HCT116 (cell line): ENCODE results near the gene CCDC24. TPM values are rescaled to one million over a fixed set of nuclear protein-coding genes. Genes with fewer than 3 reads are reported as not detected.
A peak's percentile ranks its signal among the peaks of the same experiment; 100 is the strongest.

ENCODE experiments used
- ATAC-seq: fragments of 200-7000 bp; cut with Tn5 transposase; 2 replicates; pipeline ENCODE4 v1.9.1; 2020; ENCODE audit warnings: mild to moderate bottlenecking, moderate library complexity
- BruUV-seq: library from RNA; stranded (reverse); fragments of 400-500 nt; replicated peaks from 2 replicates; lab custom pipeline; 2021; lab: Mats Ljungman, UMichigan
- CTCF ChIA-PET: fragments of 300-600 bp; sonication (Branson Sonifier 250); formaldehyde crosslinking; loops from one replicate; lab custom pipeline; 2021; ENCODE audit warnings: antibody characterized with exemption; lab: Charles Lee
- POLR2A ChIA-PET: fragments of 300-600, 350-600 bp; sonication (Branson Sonifier 250); formaldehyde crosslinking; loops from one replicate; lab custom pipeline; 2021; ENCODE audit warnings: antibody characterized with exemption; lab: Charles Lee
- RAD21 ChIA-PET, 2 experiments: fragments of 300-600 bp; sonication (Branson Sonifier 250); formaldehyde crosslinking; loops; one replicate each; lab custom pipeline; 2023; ENCODE audit warnings: low total read pairs in 2 of 2; ENCODE audit not compliant: uncharacterized antibody in 2 of 2, unreplicated experiment in 2 of 2, low non-redundant PET in 1 of 2; lab: Charles Lee
- DNase-seq: peaks from one replicate; pipeline ENCODE4 v3.0.0-alpha.2; 2010; ENCODE audit warnings: low read depth, low spot score
- H2AFZ ChIP-seq: fragments of 200-600 bp; shearing (Covaris generic), sonication (generic); 2 replicates; pipeline ENCODE4 v1.6.1; 2017; ENCODE audit warnings: low read depth, mixed run types, mixed read lengths, antibody characterized with exemption, low read length; ENCODE audit not compliant: poor library complexity, severe bottlenecking
- H3K27ac ChIP-seq: 2 replicates; pipeline ENCODE4 v1.5.1; 2012; ENCODE audit warnings: low read depth, low read length
- H3K27me3 ChIP-seq: fragments of 200-600 bp; sonication (generic); 2 replicates; pipeline ENCODE4 v1.6.1; 2016; ENCODE audit warnings: mixed run types, low read length, mixed read lengths; ENCODE audit not compliant: insufficient read depth
- H3K36me3 ChIP-seq, 2 experiments: fragments of 200-500 bp in 1 of 2; fragments of 200-600 bp in 1 of 2; sonication (Bioruptor generic) in 1 of 2; sonication (generic) in 1 of 2; 2 replicates each; pipeline versions ENCODE4 v1.5.1 to v1.6.1; 2014 to 2016; ENCODE audit warnings: low read length in 2 of 2, inconsistent platforms in 1 of 2, mixed read lengths in 1 of 2, mixed run types in 1 of 2; ENCODE audit not compliant: insufficient read depth in 2 of 2, control insufficient read depth in 1 of 2
- H3K4me1 ChIP-seq, 2 experiments: fragments of 200-600 bp in 1 of 2; sonication (generic) in 1 of 2; 2 replicates each; pipeline versions ENCODE4 v1.5.1 to v1.6.1; 2012 to 2017; ENCODE audit warnings: low read length in 2 of 2, inconsistent platforms in 1 of 2, mild to moderate bottlenecking in 1 of 2, mixed read lengths in 1 of 2, mixed run types in 1 of 2, moderate library complexity in 1 of 2; ENCODE audit not compliant: insufficient read depth in 2 of 2, control insufficient read depth in 1 of 2
- H3K4me2 ChIP-seq: fragments of 200-600 bp; sonication (generic); 2 replicates; pipeline ENCODE4 v1.6.1; 2017; ENCODE audit warnings: mixed run types, low read length, mixed read lengths
- H3K4me3 ChIP-seq, 2 experiments: fragments of 200-600 bp in 1 of 2; sonication (generic) in 1 of 2; replicated peaks in 1 of 2; 2 replicates each; pipeline ENCODE4 v1.5.1; 2011 to 2016; ENCODE audit warnings: low read length in 2 of 2, control low read depth in 1 of 2, low read depth in 1 of 2, mild to moderate bottlenecking in 1 of 2, mixed read lengths in 1 of 2, mixed run types in 1 of 2
- H3K79me2 ChIP-seq: fragments of 200-600 bp; sonication (generic); 2 replicates; pipeline ENCODE4 v1.6.1; 2017; ENCODE audit warnings: mild to moderate bottlenecking, mixed run types, low read length, moderate library complexity, mixed read lengths; ENCODE audit not compliant: insufficient read depth
- H3K9ac ChIP-seq: fragments of 200-600 bp; sonication (generic); 2 replicates; pipeline ENCODE4 v1.6.1; 2016; ENCODE audit warnings: low read length, mixed read lengths
- H3K9me2 ChIP-seq: fragments of 200-600 bp; sonication (generic), shearing (Covaris generic); 2 replicates; pipeline ENCODE4 v1.6.1; 2017; ENCODE audit warnings: mixed run types, mild to moderate bottlenecking, moderate library complexity; ENCODE audit not compliant: insufficient read depth
- H3K9me3 ChIP-seq, 2 experiments: fragments of 200-500 bp in 1 of 2; fragments of 200-600 bp in 1 of 2; sonication (Bioruptor generic) in 1 of 2; sonication (generic) in 1 of 2; 2 replicates each; pipeline ENCODE4 v1.6.1; 2014 to 2017; ENCODE audit warnings: low read length in 2 of 2, mixed read lengths in 2 of 2, inconsistent platforms in 1 of 2, low read depth in 1 of 2, mild to moderate bottlenecking in 1 of 2, mixed run types in 1 of 2, moderate library complexity in 1 of 2; ENCODE audit not compliant: control insufficient read depth in 1 of 2, insufficient read depth in 1 of 2
- H4K20me1 ChIP-seq: fragments of 200-600 bp; sonication (generic), shearing (Covaris generic); 2 replicates; pipeline ENCODE4 v1.6.1; 2017; ENCODE audit warnings: mixed run types, mild to moderate bottlenecking, moderate library complexity; ENCODE audit not compliant: insufficient read depth
- ATF3 ChIP-seq: IDR thresholded peaks from 2 replicates; pipeline ENCODE4 v1.6.1; 2012
- CEBPB ChIP-seq: IDR thresholded peaks from 2 replicates; pipeline ENCODE4 v1.6.1; 2012; ENCODE audit warnings: low read depth
- CTCF ChIP-seq, 3 experiments: fragments of 200-600 bp in 1 of 3; sonication (generic) in 1 of 3; IDR thresholded peaks in 2 of 3; conservative IDR thresholded peaks in 1 of 3; 2 replicates each; pipeline ENCODE4 v1.5.1; 2012 to 2017; ENCODE audit warnings: low read depth in 2 of 3, low read length in 2 of 3, antibody characterized with exemption in 1 of 3, borderline replicate concordance in 1 of 3, control low read depth in 1 of 3, mild to moderate bottlenecking in 1 of 3, mixed read lengths in 1 of 3, mixed run types in 1 of 3, moderate library complexity in 1 of 3; ENCODE audit not compliant: insufficient read depth in 1 of 3
- EGR1 ChIP-seq: IDR thresholded peaks from 2 replicates; pipeline ENCODE4 v1.6.1; 2012; ENCODE audit warnings: low read depth
- ELF1 ChIP-seq: IDR thresholded peaks from 2 replicates; pipeline ENCODE4 v1.6.1; 2012; ENCODE audit warnings: low read depth, borderline replicate concordance
- EZH2 ChIP-seq: fragments of 200-600 bp; sonication (generic); IDR thresholded peaks from 2 replicates; pipeline ENCODE4 v1.6.1; 2017; ENCODE audit warnings: antibody characterized with exemption, mixed run types
- EZH2phosphoT487 ChIP-seq: fragments of 200-600 bp; IDR thresholded peaks from 2 replicates; pipeline ENCODE4 v1.6.1; 2018; ENCODE audit warnings: antibody characterized with exemption, borderline replicate concordance
- FOSL1 ChIP-seq: IDR thresholded peaks from 2 replicates; pipeline ENCODE4 v1.6.1; 2012; ENCODE audit warnings: low read depth
- JUND ChIP-seq: IDR thresholded peaks from 2 replicates; pipeline ENCODE4 v1.6.1; 2012
- POLR2AphosphoS5 ChIP-seq: IDR thresholded peaks from 2 replicates; pipeline ENCODE4 v1.6.1; 2011; ENCODE audit warnings: mild to moderate bottlenecking, low read depth, low read length, moderate library complexity
- RAD21 ChIP-seq: IDR thresholded peaks from 2 replicates; pipeline ENCODE4 v1.6.1; 2012; ENCODE audit warnings: low read depth, mild to moderate bottlenecking
- SIN3A ChIP-seq: IDR thresholded peaks from 2 replicates; pipeline ENCODE4 v1.6.1; 2012; ENCODE audit warnings: low read depth
- SP1 ChIP-seq: IDR thresholded peaks from 2 replicates; pipeline ENCODE4 v1.6.1; 2012; ENCODE audit warnings: low read depth
- SRF ChIP-seq: IDR thresholded peaks from 2 replicates; pipeline ENCODE4 v1.6.1; 2012; ENCODE audit warnings: low read depth
- TCF7L2 ChIP-seq: IDR thresholded peaks from 2 replicates; pipeline ENCODE4 v1.7.0; 2011; ENCODE audit warnings: borderline replicate concordance, inconsistent platforms; ENCODE audit not compliant: insufficient read depth, insufficient read length; ENCODE audit errors: extremely low read depth
- YY1 ChIP-seq: IDR thresholded peaks from 2 replicates; pipeline ENCODE4 v1.6.1; 2011; ENCODE audit warnings: low read length, low read depth, moderate library complexity, mild to moderate bottlenecking; ENCODE audit not compliant: insufficient replicate concordance; ENCODE audit errors: extremely low read depth
- ZNF274 ChIP-seq: fragments of 200-500 bp; sonication (Bioruptor generic); IDR thresholded peaks from 2 replicates; pipeline ENCODE4 v1.6.1; 2014; ENCODE audit warnings: mild to moderate bottlenecking, low read depth, low read length, inconsistent platforms
- intact Hi-C: fragments of 100-400 bp; cut with micrococcal nuclease; formaldehyde crosslinking; loops from 2 replicates; pipeline ENCODE4 v1.10.0; 2022
- total RNA-seq: library from RNA; stranded (reverse); gene quantifications from one replicate; pipeline ENCODE4 v1.2.1, GENCODE V29; 2021; ENCODE audit not compliant: unreplicated experiment
- TF ChIP-seq, protein P1 (sequence below): IDR thresholded peaks from 2 replicates; pipeline ENCODE4 v1.6.1; 2012
- TF ChIP-seq, protein P2 (sequence below): IDR thresholded peaks from 2 replicates; pipeline ENCODE4 v1.6.1; 2012; ENCODE audit warnings: low read depth
- TF ChIP-seq, protein P3 (sequence below): IDR thresholded peaks from 2 replicates; pipeline ENCODE4 v1.6.1; 2011; ENCODE audit warnings: mild to moderate bottlenecking, low read length, moderate library complexity; ENCODE audit not compliant: insufficient replicate concordance; ENCODE audit errors: extremely low read depth

CCDC24 gene
- total RNA-seq, 1 experiment from 2014 or later: 23.3 TPM

- intact Hi-C loops: no loop called here
- POLR2A ChIA-PET: no interaction called here
- peak overlapping the region; percentile 93 for H3K4me2 ChIP-seq
- no peak overlapping the region; the same call in 1 of the 2 replicates for H3K9ac ChIP-seq
- no peaks in the 10 kb centered on the region for H3K9me3 ChIP-seq
- peak overlapping the region; percentile 94 to 99; a peak in 3 of 4 replicates for H3K4me3 ChIP-seq
- H3K27ac ChIP-seq: no peak overlapping the region
- no peaks in the 10 kb centered on the region for H4K20me1 ChIP-seq
- no TSS peak for BruUV-seq
- no peak for ATAC-seq
- DNase-seq: no peak
- RAD21 ChIA-PET: no interaction called here
- peaks cover 9 to 33% of the 10 kb centered on the region in 2 experiments; a peak in 3 of 4 replicates for H3K36me3 ChIP-seq
- H3K9me2 ChIP-seq: no peaks in the 10 kb centered on the region
- H2AFZ ChIP-seq: no peak overlapping the region
- H3K4me1 ChIP-seq: peaks cover 17 to 41% of the 10 kb centered on the region in 2 experiments
- H3K27me3 ChIP-seq: no peaks in the 10 kb centered on the region
- TF ChIP-seq SRF: no peak
- TF ChIP-seq JUND: no peak
- TF ChIP-seq CTCF (IDR thresholded peaks at IDR 0.05 in 2 of 3, conservative IDR thresholded peaks at IDR 0.05 in 1 of 3; ENCODE audit: borderline replicate concordance in 1 of 3, insufficient read depth in 1 of 3, low read depth in 2 of 3, low read length in 2 of 3): no peak
- no peak for TF ChIP-seq POLR2AphosphoS5
- no peak for TF ChIP-seq ZNF274
- TF ChIP-seq FOSL1: no peak
- TF ChIP-seq, protein P1, sequence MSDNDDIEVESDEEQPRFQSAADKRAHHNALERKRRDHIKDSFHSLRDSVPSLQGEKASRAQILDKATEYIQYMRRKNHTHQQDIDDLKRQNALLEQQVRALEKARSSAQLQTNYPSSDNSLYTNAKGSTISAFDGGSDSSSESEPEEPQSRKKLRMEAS: no peak
- TF ChIP-seq ELF1: no peak
- TF ChIP-seq EZH2phosphoT487: no peak
- TF ChIP-seq SIN3A: no peak
- no peak for TF ChIP-seq CEBPB
- TF ChIP-seq YY1: no peak
- no peak for TF ChIP-seq EZH2
- TF ChIP-seq, protein P2, sequence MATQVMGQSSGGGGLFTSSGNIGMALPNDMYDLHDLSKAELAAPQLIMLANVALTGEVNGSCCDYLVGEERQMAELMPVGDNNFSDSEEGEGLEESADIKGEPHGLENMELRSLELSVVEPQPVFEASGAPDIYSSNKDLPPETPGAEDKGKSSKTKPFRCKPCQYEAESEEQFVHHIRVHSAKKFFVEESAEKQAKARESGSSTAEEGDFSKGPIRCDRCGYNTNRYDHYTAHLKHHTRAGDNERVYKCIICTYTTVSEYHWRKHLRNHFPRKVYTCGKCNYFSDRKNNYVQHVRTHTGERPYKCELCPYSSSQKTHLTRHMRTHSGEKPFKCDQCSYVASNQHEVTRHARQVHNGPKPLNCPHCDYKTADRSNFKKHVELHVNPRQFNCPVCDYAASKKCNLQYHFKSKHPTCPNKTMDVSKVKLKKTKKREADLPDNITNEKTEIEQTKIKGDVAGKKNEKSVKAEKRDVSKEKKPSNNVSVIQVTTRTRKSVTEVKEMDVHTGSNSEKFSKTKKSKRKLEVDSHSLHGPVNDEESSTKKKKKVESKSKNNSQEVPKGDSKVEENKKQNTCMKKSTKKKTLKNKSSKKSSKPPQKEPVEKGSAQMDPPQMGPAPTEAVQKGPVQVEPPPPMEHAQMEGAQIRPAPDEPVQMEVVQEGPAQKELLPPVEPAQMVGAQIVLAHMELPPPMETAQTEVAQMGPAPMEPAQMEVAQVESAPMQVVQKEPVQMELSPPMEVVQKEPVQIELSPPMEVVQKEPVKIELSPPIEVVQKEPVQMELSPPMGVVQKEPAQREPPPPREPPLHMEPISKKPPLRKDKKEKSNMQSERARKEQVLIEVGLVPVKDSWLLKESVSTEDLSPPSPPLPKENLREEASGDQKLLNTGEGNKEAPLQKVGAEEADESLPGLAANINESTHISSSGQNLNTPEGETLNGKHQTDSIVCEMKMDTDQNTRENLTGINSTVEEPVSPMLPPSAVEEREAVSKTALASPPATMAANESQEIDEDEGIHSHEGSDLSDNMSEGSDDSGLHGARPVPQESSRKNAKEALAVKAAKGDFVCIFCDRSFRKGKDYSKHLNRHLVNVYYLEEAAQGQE: no peak
- TF ChIP-seq RAD21: no peak
- no peak for TF ChIP-seq TCF7L2
- no peak for TF ChIP-seq ATF3
- no peak for TF ChIP-seq EGR1
- TF ChIP-seq, protein P3, sequence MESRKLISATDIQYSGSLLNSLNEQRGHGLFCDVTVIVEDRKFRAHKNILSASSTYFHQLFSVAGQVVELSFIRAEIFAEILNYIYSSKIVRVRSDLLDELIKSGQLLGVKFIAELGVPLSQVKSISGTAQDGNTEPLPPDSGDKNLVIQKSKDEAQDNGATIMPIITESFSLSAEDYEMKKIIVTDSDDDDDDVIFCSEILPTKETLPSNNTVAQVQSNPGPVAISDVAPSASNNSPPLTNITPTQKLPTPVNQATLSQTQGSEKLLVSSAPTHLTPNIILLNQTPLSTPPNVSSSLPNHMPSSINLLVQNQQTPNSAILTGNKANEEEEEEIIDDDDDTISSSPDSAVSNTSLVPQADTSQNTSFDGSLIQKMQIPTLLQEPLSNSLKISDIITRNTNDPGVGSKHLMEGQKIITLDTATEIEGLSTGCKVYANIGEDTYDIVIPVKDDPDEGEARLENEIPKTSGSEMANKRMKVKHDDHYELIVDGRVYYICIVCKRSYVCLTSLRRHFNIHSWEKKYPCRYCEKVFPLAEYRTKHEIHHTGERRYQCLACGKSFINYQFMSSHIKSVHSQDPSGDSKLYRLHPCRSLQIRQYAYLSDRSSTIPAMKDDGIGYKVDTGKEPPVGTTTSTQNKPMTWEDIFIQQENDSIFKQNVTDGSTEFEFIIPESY: no peak
- no peak for TF ChIP-seq SP1
- H3K79me2 ChIP-seq: peaks cover 34% of the 10 kb centered on the region
- CTCF ChIA-PET: no interaction called here
Measured at GRCh38 chr1:43971336-43971980, 19.9 kb upstream of the CCDC24 start.
